OCI-M2 (cell line): Measurements from ENCODE around the gene CHD9NB.

Experiments used
- DNase-seq: peaks from one replicate; lab custom pipeline; 2025; ENCODE audit not compliant: unreplicated experiment; lab: John Stamatoyannopoulos, UW

The CHD9NB gene

GRCh38 chr16:53035176-53035942 is 17.3 kb downstream of the CHD9NB start:
- DNase-seq = no peak

- DNase-seq = no peak
Measured at GRCh38 chr16:53034306-53034705, 18.4 kb downstream of the CHD9NB start.

GRCh38 chr16:53031323-53031942 is 21.3 kb downstream of the CHD9NB start:
- no peak for DNase-seq

GRCh38 chr16:53029971-53030370 is 22.7 kb downstream of the CHD9NB start:
- DNase-seq = no peak

- DNase-seq = no peak
Measured at GRCh38 chr16:53024045-53024444, 28.7 kb downstream of the CHD9NB start.

- no peak for DNase-seq
Measured at GRCh38 chr16:53022374-53022773, 30.3 kb downstream of the CHD9NB start.

- DNase-seq = no peak
Measured at GRCh38 chr16:53018834-53019416, 33.8 kb downstream of the CHD9NB start.

GRCh38 chr16:53014287-53014686 is 38.4 kb downstream of the CHD9NB start:
- no peak for DNase-seq

- DNase-seq = no peak
Measured at GRCh38 chr16:53007095-53007494, 45.6 kb downstream of the CHD9NB start.

GRCh38 chr16:52997922-52998321 is 54.8 kb downstream of the CHD9NB start:
- DNase-seq = no peak

GRCh38 chr16:52994942-52995341 is 57.8 kb downstream of the CHD9NB start:
- no peak for DNase-seq

GRCh38 chr16:52993179-52993578 is 59.5 kb downstream of the CHD9NB start:
- DNase-seq = no peak

- no peak for DNase-seq
Measured at GRCh38 chr16:52991572-52991971, 61.1 kb downstream of the CHD9NB start.
